Muscle of arm (tissue), 14 donors: ENCODE data around the gene NBDY. TPM values are rescaled to one million over a fixed set of nuclear protein-coding genes. Genes with fewer than 3 reads are reported as not detected.
A peak's percentile ranks its signal among the peaks of the same experiment; 100 is the strongest.
"Not testable (repeated sequence)": the region's sequence is repeated elsewhere in the genome, so short reads cannot be mapped to it uniquely, and the experiment has no call there.

Source experiments
- DNase-seq: peaks from one replicate; pipeline ENCODE4 v3.0.0-alpha.2; 2013
- long read RNA-seq, 11 donors: transcript quantifications; one replicate each; lab custom pipeline, GENCODE V29; 2026
- polyA plus RNA-seq, 12 donors: library from polyadenylated mRNA; unstranded; fragments of 120-200 nt; gene quantifications; one replicate each; pipeline ENCODE4 v1.2.1, GENCODE V29; 2013; ENCODE audit not compliant: insufficient read length in 12 of 12

The NBDY gene, protein sequence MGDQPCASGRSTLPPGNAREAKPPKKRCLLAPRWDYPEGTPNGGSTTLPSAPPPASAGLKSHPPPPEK
- polyA plus RNA-seq: 10 to 100 TPM in 10 of 12 donors, 1 to 10 TPM in 1, not detected in 1; 9.7 to 59.9 (median 49.2) TPM
- long read RNA-seq, donor 1, transcript NBDY-201 (3 exons, 1,529 nt): major isoform, 42 of 43 reads
- long read RNA-seq, donor 1, partial matches to known transcripts: 0 of 43 reads
- long read RNA-seq, donor 1, other reads (novel, unspliced or antisense): 0 of 43 reads
- long read RNA-seq, donor 2, transcript NBDY-201 (3 exons, 1,529 nt): major isoform, 54 of 70 reads
- long read RNA-seq, donor 2, partial matches to known transcripts: 14 of 70 reads
- long read RNA-seq, donor 2, other reads (novel, unspliced or antisense): 0 of 70 reads
- long read RNA-seq, donor 3, transcript NBDY-201 (3 exons, 1,529 nt): major isoform, 15 of 15 reads
- long read RNA-seq, donor 3, partial matches to known transcripts: 0 of 15 reads
- long read RNA-seq, donor 3, other reads (novel, unspliced or antisense): 0 of 15 reads
- long read RNA-seq, donor 4, transcript NBDY-201 (3 exons, 1,529 nt): major isoform, 18 of 18 reads
- long read RNA-seq, donor 4, partial matches to known transcripts: 0 of 18 reads
- long read RNA-seq, donor 4, other reads (novel, unspliced or antisense): 0 of 18 reads
- long read RNA-seq, donor 5, transcript NBDY-201 (3 exons, 1,529 nt): major isoform, 36 of 36 reads
- long read RNA-seq, donor 5, partial matches to known transcripts: 0 of 36 reads
- long read RNA-seq, donor 5, other reads (novel, unspliced or antisense): 0 of 36 reads
- long read RNA-seq, donor 6, transcript NBDY-201 (3 exons, 1,529 nt): major isoform, 20 of 26 reads
- long read RNA-seq, donor 6, partial matches to known transcripts: 6 of 26 reads
- long read RNA-seq, donor 6, other reads (novel, unspliced or antisense): 0 of 26 reads
- long read RNA-seq, donor 7, transcript NBDY-201 (3 exons, 1,529 nt): major isoform, 22 of 22 reads
- long read RNA-seq, donor 7, partial matches to known transcripts: 0 of 22 reads
- long read RNA-seq, donor 7, other reads (novel, unspliced or antisense): 0 of 22 reads
- long read RNA-seq, donor 8, transcript NBDY-201 (3 exons, 1,529 nt): major isoform, 40 of 47 reads
- long read RNA-seq, donor 8, partial matches to known transcripts: 6 of 47 reads
- long read RNA-seq, donor 8, other reads (novel, unspliced or antisense): 0 of 47 reads
- long read RNA-seq, donor 9, transcript NBDY-201 (3 exons, 1,529 nt): major isoform, 32 of 32 reads
- long read RNA-seq, donor 9, partial matches to known transcripts: 0 of 32 reads
- long read RNA-seq, donor 9, other reads (novel, unspliced or antisense): 0 of 32 reads
- long read RNA-seq, donor 10, transcript NBDY-201 (3 exons, 1,529 nt): major isoform, 23 of 24 reads
- long read RNA-seq, donor 10, partial matches to known transcripts: 0 of 24 reads
- long read RNA-seq, donor 10, other reads (novel, unspliced or antisense): 0 of 24 reads
- long read RNA-seq, donor 11, transcript NBDY-201 (3 exons, 1,529 nt): major isoform, 33 of 36 reads
- long read RNA-seq, donor 11, partial matches to known transcripts: 0 of 36 reads
- long read RNA-seq, donor 11, other reads (novel, unspliced or antisense): 0 of 36 reads

DNA sequence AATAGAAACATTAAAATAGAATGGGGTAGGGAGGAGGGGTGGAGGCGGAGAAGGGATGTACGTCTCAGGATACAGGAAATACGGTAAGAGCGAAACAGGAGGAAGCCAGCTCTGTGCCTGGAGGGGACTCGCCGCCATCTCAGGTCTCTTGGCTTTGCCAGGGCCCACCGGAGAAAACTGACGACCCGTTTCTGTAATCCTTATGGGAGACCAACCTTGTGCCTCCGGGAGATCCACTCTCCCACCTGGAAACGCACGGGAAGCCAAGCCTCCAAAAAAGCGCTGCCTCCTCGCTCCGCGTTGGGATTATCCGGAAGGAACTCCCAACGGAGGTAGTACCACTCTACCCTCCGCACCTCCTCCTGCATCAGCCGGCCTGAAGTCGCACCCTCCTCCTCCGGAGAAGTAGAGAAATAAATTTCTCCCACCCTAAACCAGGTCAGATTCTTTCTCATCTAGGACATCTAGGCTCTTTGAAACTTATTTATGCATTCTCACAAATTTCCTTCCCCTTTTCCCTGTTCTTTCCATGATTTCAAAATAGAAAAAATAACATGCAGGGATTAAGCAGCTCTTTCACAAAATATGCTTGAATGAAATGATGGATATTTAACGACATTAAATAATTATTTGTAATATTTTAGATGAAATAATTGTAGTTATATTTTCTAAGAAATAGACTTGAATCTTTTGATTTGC lies at the start of gene NBDY:
Gene NBDY (plus strand): TSS at position 92 of the 699 bp plus-strand sequence. CDS start 111 bp downstream, at position 203.
- peak; percentile 53 for DNase-seq

DNA sequence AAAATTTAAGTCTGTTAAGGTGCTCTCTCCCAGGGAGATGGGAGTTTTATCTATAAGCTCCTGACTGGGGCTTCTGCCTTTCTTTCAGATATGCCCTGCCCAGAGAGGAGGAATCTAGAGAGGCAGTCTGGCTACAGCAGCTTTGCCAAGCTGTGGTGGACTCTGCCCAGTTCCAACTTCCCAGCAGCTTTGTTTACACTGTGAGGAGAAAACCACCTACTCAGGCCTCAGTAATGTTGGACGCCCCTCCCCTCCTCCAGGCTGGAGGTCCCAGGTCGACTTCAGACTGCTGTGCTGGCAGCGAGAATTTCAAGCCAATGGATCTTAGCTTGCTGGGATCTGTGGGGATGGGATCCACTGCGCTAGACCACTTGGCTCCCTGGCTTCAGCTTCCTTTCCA lies 24.5 kb upstream of the NBDY start:
- not testable (repeated sequence) for DNase-seq

DNA sequence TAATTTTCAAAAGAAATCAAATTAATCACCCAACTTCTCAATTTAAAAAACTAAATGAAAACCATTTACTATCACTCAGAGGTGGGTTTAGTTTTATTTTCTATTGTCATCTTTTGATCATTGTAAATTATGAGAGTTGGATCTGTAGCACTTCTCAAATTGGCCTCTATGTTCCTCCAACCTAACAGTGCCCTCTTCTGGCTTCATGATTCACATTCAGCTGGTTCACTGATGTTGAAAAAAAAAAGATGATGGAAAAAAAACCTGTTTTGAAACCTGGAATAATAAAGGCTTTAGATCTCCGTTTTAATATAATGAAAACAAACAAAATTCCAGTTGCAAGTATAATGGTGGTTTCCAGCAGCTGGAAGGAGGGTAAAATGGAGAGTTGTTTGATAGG lies 2.4 kb upstream of the NBDY start:
- DNase-seq: peak; percentile 36

DNA sequence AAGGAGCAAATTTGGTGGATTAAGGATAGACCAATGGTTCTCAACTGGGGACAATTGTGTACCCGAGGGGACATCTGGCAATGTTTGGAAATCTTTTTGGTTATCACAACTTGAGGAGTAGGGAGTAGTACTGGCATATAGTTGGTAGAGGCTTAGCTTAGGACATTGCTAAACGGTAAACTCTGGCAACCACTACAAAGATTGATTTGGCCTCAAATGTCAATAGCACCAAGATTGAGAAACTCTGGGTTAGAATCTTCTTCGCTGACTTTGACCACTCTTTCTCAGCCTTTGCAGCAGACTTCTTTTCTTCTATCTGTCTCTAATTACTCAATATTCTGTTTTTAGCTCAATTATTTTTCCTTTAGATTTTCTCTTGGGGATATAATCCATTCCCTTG lies 1.5 kb upstream of the NBDY start:
- no peak for DNase-seq

DNA sequence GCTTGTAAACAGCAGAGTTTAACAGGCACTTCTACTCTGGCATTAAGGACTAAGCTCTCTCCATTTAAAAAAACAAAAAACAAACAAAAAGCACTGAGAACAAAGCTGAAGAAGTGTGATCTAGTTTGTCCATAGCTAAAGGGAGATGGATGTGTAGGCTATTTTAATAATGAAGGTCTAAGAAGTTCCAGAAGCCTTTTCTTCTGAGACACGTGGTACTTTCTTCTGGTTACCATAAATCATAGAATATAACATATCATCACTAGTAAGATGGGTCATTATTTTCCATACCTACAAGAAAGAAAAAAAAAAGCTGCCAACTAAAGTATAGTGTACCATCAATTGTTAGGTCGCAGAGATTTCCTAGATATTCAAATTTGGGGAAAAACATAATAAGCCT lies 722 bp upstream of the NBDY start:
- DNase-seq: no peak

DNA sequence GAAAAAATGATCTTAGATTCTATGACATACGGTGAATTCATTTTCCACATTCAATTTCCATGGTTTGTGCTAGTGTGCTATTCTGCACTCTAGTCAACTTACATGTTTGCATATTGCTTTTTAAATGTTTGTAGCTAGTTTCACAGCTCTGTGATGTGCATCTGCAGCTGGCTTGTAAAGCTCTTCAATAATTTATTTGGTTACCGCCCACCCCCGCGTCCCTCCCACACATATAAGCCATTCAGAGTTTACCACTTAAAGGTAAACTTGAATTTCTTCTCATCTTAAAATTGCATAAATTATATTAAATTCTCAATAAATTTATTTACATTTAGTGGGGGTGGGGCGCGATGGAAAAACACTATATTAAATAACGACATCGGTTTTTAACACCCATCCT lies 291 bp upstream of the NBDY start:
- DNase-seq: peak; percentile 29

DNA sequence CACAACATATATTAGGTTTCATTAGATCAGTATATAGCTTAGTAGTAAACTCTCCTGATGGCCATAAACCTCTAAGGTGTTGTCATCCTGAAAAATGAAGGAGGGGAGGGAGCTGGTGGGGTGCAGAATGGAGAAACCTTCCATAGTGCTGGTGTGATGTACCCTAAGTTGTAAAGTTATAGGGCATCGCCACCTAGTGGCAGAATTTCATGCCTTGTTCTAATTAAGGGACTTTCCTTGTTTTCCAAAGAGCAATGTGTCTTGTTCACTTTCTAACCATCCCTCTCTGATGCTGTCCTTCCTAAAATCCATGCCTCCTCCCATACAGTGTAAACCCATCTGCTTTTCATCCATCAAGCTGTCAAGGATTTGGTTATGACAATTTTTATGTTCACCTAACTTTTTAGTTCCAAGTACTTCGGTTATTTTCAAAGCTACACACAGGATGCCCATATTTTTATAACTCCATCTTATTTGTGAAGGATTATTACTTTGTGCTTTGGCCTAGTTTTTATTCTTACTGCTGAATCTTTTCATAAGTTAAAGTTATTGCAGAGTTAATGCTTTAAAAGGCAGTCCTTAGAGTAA lies 4.5 kb downstream of the NBDY start:
- peak; percentile 45 for DNase-seq

DNA sequence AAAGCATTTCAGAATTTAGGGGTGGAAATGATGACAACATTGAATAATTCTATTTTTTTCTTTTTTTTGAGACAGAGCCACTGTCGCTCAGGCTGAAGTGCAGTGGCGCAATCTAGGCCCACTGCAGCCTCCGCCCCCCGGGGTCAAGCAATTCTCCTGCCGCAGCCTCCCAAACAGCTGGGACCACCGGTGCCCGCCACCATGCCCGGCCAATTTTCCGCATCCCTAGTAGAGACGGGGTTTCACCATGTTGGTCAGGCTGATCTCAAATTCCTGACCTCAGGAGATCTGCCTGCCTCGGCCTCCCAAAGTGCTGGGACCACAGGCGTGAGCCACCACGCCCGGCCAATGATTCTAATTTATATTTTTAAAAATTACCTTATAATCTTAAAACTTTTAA lies 7.2 kb downstream of the NBDY start:
- no peak for DNase-seq

DNA sequence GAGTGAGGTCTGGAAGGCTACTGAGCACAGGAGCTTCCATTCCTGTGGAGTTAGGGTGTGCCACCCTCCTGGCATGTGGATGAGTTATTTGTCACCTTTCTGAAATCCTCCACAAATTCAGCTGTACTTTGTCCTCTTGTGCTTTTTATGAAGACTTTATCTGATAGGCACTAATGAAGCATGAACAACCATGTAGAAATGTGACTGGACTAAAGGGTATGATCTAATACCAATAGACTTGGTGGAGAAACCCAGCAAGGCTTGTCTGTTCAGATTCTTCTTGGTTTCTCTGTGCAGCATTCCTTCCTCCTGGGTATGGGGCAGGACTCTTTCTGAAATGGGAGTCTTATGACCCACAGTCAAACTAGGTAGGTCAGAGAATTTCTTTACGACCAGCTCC lies 9.6 kb downstream of the NBDY start:
- no peak for DNase-seq

DNA sequence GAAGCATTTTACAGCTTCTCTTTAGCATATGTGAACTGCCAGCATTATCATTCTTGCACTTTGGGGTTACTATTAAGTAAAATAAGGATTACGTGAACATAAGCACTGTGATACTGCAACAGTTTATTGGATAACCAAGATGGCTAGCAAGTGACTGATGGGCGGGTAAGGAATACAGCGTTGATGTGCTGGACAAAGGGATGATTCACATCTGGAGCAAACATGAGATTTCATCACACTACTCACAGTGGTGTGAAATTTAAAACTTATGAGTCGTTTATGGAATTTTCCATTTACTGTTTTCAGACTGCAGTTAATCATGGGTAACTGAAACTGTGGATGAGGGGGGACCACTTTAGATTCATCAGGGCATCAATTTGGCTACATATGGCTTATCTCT lies 16.0 kb downstream of the NBDY start:
- no peak for DNase-seq

DNA sequence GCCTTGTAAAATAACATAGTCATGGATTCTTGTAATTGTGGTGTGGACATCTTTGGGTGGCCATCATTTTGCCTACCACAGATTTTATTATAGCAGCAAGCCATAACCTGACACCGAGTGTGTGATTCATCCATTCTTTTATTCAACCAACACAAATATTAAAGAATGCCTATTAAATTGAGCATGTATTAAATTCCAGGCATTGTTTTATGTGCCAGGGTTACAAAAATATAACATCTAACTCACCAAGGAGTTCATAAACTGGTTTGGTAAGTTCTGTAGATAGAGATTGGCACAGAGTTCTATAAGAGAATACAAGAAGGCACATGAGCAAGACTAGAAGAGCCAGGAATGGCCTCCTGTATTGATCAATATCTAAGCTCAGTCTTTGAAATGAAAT lies 18.0 kb downstream of the NBDY start:
- no peak for DNase-seq

DNA sequence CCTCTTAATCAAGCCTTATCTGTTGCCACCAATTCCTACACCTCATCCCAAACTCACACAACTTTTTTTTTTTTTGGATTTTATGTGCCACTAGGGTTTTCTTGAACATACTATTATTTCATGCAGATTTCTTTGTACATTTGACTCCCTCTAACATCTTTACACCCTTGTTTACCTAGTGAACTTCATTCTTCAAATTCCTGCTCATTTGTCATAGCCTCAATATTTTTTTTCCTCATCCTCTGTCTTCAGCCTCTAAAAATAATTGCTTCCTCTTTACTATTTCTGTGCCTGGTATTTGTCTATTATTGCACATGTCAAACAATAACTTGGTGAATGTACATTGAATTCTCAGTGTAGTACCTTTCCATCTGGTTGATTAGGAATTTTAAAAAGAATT lies 22.0 kb downstream of the NBDY start:
- no peak for DNase-seq

DNA sequence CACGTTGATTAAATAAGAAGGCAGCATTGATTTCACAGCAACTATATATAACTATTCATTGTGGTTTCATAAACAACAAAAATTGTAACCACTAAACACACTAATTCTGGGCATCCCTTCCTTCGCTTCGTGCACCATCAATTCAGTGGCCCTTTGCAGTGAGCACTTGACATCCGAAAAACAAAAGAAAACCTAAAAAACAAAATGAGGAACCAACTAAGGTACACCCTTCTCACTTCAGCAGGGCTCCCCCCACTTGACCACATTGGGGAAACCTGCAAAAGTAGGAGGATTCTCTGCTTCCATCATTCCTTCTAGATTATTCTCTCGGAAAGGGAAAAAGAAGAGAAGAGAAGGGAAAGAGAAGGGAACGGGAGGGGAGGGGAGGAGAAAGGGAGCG lies 28.3 kb downstream of the NBDY start:
- DNase-seq: no peak

DNA sequence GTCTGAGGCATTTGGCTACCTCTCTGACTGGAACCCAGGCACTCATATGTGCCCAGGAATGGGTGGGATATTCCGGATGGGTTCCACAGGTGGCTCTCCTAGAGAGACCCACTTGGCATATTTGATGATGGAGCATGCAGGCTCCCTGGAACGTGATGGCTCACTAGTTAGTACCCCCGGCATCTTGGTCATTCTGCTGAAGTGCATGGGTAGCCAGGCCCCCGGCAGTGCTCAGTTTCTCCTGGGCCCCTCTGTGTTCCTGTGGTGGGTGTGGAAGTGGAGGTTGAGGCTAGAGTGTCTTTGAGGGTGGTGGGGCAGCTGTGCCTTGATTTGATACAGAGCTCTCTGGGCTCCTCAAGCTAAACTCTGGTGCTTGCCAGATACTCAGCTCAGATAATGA lies 29.4 kb downstream of the NBDY start:
- DNase-seq: no peak

DNA sequence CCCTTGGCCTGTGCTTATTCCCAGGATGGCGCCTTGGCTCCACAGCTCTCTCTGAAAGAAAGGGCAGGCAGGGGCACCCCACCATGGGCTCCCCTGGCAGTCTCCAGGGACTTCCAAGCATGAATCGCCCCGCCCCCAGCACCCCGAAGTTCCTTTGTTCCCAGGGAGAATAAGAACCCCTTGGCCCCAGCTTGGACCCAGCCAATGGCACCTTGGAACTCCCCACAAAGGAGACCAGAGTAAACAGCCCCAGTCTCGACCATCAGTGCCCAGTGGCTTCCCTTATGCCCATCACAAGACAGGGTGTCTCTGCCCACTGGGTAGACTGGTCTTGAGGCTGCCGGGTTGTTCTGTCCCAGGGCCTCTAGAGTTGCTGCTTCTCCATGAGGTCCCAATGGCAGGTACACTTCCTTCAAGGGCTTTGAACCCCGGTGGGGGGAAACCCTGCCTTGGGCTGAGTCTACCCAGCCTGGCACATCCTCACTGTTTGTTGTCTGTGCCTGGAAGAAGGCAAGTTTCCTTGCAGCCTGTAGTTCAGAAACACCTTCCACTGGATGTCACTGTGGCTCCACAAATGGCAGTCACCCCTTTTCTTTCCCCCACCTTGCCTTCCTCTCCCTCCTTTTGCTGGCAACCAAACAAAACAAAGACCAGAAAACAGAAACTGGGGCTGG lies 30.8 kb downstream of the NBDY start:
- DNase-seq: no peak

DNA sequence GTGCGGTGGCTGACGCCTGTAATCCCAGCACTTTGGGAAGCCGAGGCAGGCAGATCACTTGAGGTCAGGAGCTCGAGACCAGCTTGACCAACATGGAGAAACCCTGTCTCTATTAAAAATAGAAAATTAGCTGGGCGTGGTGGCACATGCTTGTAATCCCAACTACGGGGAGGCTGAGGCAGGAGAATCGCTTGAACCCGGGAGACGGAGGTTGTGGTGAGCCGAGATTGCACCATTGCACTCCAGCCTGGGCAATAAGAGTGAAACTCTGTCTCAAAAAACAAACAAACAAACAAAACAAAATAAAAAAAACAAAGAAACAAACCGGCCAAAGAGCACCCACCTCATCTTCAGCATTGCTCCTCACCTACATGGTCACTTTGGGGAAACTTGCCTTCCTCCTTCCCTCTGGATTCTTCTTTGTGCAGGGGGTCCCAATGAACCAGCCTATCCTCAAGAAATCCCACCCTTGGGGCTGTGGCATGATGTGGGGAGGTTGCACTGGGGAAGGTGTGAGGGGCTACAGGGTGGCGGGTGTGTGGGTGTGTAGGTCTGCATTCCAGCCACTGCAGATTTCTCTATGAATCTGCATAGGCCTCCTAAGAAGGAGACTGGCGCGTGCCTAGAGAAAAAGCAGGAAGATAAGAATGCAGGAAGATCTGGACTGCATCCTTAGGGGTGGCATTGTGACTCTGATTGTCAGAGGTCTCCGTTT lies 31.5 kb downstream of the NBDY start:
- DNase-seq: not testable (repeated sequence)

DNA sequence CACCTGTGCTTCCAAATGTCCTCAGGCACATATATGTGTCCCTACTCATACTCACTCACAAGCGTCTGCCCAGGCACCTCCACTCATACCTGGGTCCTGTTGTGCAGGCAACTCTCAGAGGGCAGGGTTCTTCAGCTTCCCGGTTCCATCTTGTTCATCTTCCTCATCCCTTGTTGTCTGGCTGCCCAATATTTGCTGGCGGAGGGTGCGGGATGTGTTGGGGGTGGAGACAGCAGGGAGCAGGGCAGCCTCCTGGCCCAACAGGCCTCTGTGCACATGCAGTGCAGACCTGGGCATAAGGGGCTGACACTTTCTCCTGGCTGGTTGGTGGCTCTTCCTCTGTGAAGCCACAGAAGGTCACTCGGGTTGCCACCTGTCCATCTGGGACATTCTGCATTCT lies 32.1 kb downstream of the NBDY start:
- no peak for DNase-seq

DNA sequence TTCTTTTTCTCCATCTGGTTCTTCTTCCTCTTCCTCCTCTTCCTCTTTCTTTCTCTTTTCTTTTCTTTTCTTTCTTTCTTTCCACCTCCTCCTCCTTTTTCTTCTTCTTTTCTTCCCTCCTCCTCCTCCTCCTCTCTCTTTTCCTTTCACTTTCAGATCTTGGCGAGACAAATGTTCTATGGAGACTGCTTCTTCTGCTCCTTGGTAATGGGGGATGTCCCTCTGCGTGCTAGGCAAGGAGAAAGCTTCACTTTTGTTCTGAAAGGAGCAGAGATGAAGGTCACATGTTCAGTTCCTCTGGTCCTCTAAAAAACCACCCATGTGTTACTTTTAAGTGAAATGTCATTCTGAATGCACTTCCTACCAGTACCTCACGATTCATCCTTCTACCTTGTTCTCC lies 33.2 kb downstream of the NBDY start:
- DNase-seq: no peak
